Measurements from ENCODE around the gene ERICH3. TPM values are rescaled to one million over a fixed set of nuclear protein-coding genes. Genes with fewer than 3 reads are reported as not detected.

ERICH3 gene
- polyA plus RNA-seq, 2 of the 4 experiments (the other 2 are of a cell fraction) = not detected

DNA sequence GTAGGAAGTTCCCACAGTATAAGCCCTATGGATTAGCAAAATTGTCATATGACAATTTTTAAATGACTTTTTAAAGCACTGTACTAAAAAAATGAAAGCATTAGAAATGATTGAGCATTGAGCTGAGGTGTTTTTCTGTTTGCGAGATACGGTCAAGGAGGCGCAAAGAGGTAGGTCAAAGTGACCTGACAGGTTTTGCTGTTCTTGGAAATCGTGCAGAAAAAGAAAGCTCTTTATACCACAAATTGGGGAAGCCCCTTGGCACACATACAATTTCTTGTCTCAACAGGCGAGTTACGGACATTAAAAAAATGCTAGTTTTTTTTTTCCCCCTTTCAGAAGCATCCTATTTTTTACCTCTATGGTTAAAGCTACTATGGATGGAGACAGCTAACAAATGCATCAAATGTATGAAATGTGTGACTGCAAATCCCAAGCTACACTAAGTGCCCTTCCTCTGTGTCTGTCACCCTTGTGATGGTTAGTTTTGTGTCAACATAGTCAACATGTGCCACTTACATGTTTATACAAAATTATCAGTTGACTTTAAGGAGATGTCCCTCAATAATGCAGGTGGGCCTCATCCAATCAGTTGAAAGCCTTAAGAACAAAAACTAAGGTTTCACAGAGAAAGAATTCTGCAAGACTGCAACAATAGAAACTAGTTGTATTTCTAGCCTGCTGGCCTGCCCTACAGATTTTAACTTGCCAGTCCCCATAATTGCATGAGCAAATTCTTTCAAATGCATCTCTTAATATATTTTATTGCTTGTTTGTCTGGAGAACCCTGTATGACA lies 30.0 kb upstream of the ERICH3 start:
- H3K4me1 ChIP-seq = no peaks in the 10 kb centered on the region
- DNase-seq (ENCODE audit: low read depth in 1 of 2, low spot score in 1 of 2) (no peak), ATAC-seq (no peak), FAIRE-seq (no peak)
- H3K4me3 ChIP-seq = no peak overlapping the region
- TF ChIP-seq SMC3 (IDR thresholded peaks at IDR 0.05) (no peak), HOXB5 (CRISPR knock-in tag; IDR thresholded peaks at IDR 0.05) (no peak), NPAS2 (CRISPR knock-in tag; IDR thresholded peaks at IDR 0.05; ENCODE audit: borderline replicate concordance) (no peak), ZSCAN20 (CRISPR knock-in tag; IDR thresholded peaks at IDR 0.05) (no peak), FOSL2 (IDR thresholded peaks at IDR 0.05) (no peak), FOSL2 (CRISPR knock-in tag; IDR thresholded peaks at IDR 0.05) (no peak), RAD21 (conservative IDR thresholded peaks at IDR 0.05 in 1 of 2, IDR thresholded peaks at IDR 0.05 in 1 of 2) (no peak), MAZ (IDR thresholded peaks at IDR 0.05; ENCODE audit: borderline replicate concordance, low read depth, low read length) (no peak), CHD2 (IDR thresholded peaks at IDR 0.05; ENCODE audit: low read length, partially characterized antibody) (no peak), CHD4 (IDR thresholded peaks at IDR 0.05; ENCODE audit: borderline replicate concordance) (no peak), HOXA7 (CRISPR knock-in tag; IDR thresholded peaks at IDR 0.05) (no peak), BHLHE40 (IDR thresholded peaks at IDR 0.05; ENCODE audit: low read depth, low read length) (no peak), EHMT2 (IDR thresholded peaks at IDR 0.05; ENCODE audit: low read depth) (no peak), TP53 (CRISPR knock-in tag; IDR thresholded peaks at IDR 0.05) (no peak)
- TF ChIP-seq, protein P1, sequence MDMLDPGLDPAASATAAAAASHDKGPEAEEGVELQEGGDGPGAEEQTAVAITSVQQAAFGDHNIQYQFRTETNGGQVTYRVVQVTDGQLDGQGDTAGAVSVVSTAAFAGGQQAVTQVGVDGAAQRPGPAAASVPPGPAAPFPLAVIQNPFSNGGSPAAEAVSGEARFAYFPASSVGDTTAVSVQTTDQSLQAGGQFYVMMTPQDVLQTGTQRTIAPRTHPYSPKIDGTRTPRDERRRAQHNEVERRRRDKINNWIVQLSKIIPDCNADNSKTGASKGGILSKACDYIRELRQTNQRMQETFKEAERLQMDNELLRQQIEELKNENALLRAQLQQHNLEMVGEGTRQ (IDR thresholded peaks at IDR 0.05) = no peak
- TF ChIP-seq, protein P2, sequence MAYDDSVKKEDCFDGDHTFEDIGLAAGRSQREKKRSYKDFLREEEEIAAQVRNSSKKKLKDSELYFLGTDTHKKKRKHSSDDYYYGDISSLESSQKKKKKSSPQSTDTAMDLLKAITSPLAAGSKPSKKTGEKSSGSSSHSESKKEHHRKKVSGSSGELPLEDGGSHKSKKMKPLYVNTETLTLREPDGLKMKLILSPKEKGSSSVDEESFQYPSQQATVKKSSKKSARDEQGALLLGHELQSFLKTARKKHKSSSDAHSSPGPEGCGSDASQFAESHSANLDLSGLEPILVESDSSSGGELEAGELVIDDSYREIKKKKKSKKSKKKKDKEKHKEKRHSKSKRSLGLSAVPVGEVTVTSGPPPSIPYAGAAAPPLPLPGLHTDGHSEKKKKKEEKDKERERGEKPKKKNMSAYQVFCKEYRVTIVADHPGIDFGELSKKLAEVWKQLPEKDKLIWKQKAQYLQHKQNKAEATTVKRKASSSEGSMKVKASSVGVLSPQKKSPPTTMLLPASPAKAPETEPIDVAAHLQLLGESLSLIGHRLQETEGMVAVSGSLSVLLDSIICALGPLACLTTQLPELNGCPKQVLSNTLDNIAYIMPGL (CRISPR knock-in tag; IDR thresholded peaks at IDR 0.05; ENCODE audit: borderline replicate concordance) = no peak
- TF ChIP-seq, protein P3, sequence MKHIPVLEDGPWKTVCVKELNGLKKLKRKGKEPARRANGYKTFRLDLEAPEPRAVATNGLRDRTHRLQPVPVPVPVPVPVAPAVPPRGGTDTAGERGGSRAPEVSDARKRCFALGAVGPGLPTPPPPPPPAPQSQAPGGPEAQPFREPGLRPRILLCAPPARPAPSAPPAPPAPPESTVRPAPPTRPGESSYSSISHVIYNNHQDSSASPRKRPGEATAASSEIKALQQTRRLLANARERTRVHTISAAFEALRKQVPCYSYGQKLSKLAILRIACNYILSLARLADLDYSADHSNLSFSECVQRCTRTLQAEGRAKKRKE (CRISPR knock-in tag; IDR thresholded peaks at IDR 0.05; ENCODE audit: low read depth) = no peak
- TF ChIP-seq, protein P4, sequence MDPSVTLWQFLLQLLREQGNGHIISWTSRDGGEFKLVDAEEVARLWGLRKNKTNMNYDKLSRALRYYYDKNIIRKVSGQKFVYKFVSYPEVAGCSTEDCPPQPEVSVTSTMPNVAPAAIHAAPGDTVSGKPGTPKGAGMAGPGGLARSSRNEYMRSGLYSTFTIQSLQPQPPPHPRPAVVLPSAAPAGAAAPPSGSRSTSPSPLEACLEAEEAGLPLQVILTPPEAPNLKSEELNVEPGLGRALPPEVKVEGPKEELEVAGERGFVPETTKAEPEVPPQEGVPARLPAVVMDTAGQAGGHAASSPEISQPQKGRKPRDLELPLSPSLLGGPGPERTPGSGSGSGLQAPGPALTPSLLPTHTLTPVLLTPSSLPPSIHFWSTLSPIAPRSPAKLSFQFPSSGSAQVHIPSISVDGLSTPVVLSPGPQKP (IDR thresholded peaks at IDR 0.05; ENCODE audit: low read depth, low read length) = no peak
- TF ChIP-seq, protein P5, sequence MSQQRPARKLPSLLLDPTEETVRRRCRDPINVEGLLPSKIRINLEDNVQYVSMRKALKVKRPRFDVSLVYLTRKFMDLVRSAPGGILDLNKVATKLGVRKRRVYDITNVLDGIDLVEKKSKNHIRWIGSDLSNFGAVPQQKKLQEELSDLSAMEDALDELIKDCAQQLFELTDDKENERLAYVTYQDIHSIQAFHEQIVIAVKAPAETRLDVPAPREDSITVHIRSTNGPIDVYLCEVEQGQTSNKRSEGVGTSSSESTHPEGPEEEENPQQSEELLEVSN (IDR thresholded peaks at IDR 0.05; ENCODE audit: borderline replicate concordance, low read depth) = no peak
- 95% methylated on average over 6 of the region's 6 CpGs for WGBS (ENCODE audit: missing lambda C conversion rate)
- CTCF ChIA-PET = interaction anchor here (0.7 kb wide), 1 partner anchor 14 kb away, joined by 3 read pairs; no protein-coding TSS in a partner anchor
- H3K27ac ChIP-seq = no peak overlapping the region
- POLR2A ChIA-PET = no interaction called here
- no peak overlapping the region for H3K4me2 ChIP-seq
- H3K9me3 ChIP-seq = no peaks in the 10 kb centered on the region

DNA sequence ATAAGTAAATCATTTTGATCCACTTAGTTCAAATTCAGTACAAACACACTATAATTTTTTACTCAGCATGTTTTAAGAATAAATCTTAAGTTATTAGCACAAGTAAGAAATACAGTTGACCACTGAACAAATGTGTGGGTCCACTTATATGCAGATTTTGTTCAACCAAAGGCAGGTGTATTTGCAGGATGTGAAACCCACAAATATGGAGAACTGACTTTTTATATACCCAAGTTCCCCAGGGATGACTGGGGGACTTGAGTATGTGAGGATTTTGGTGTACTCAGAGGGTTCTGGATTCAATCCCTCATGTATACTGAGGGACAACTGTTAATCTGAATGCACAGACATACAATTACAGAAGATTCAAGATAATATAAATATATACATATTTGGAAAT lies 25.7 kb upstream of the ERICH3 start:
- Histone ChIP-seq H3K4me3 (no peak overlapping the region), H3K27ac (no peak overlapping the region), H3K9me3 (no peaks in the 10 kb centered on the region), H3K4me2 (no peak overlapping the region), H3K4me1 (peaks cover 1% of the 10 kb centered on the region; the same call in 2 of the 3 replicates)
- ATAC-seq (no peak), FAIRE-seq (no peak), DNase-seq (ENCODE audit: low read depth in 1 of 2, low spot score in 1 of 2) (no peak)
- CTCF ChIA-PET = no interaction called here
- TF ChIP-seq HDAC2 (IDR thresholded peaks at IDR 0.05) = no peak
- TF ChIP-seq CHD2 (IDR thresholded peaks at IDR 0.05; ENCODE audit: low read length, partially characterized antibody) = no peak
- no peak for TF ChIP-seq EP300 (IDR thresholded peaks at IDR 0.05)
- TF ChIP-seq, protein P5 (IDR thresholded peaks at IDR 0.05; ENCODE audit: borderline replicate concordance, low read depth) = no peak
- TF ChIP-seq BHLHE40 (IDR thresholded peaks at IDR 0.05; ENCODE audit: low read depth, low read length) = no peak
- no peak for TF ChIP-seq CBX2 (IDR thresholded peaks at IDR 0.05; ENCODE audit: borderline replicate concordance, low read depth)
- TF ChIP-seq RARB (CRISPR knock-in tag; IDR thresholded peaks at IDR 0.05) = no peak
- no peak for TF ChIP-seq ZSCAN20 (CRISPR knock-in tag; IDR thresholded peaks at IDR 0.05)
- no peak for TF ChIP-seq FOSB (CRISPR knock-in tag; IDR thresholded peaks at IDR 0.05)
- TF ChIP-seq, protein P4 (IDR thresholded peaks at IDR 0.05; ENCODE audit: low read depth, low read length) = no peak
- TF ChIP-seq JUN (IDR thresholded peaks at IDR 0.05) = no peak
- TF ChIP-seq KDM1A (IDR thresholded peaks at IDR 0.05; ENCODE audit: low read depth) = no peak
- no peak for TF ChIP-seq ZNF302 (CRISPR knock-in tag; IDR thresholded peaks at IDR 0.05)
- no peak for TF ChIP-seq GATA3 (IDR thresholded peaks at IDR 0.05; ENCODE audit: borderline replicate concordance)
- no peak for TF ChIP-seq JUNB (IDR thresholded peaks at IDR 0.05)
- TF ChIP-seq TFCP2L1 (CRISPR knock-in tag; IDR thresholded peaks at IDR 0.05) = no peak
- POLR2A ChIA-PET = no interaction called here

Measured in A549 (cell line).